ENCODE measurements around the gene FARP1.

Gene FARP1

DNA sequence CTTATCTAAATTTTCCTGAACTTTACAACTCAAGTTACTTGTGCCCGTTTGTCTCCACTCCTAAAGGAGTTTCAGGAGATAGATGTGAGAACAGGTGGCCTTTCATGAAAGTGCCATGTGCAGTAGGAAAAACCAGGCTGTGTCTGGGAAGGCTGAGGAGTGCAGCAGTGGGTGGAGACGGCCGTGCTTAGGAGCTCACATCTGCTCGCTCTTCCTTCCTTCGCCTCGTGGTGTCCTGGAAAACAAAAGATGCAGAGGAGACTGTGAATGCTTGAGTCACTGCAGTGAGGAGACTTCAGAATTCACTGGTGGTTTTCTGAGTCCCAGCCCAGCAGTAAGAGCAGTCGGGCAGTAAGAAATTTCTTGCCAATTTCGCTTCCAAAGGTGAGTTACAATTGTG lies 172.6 kb downstream of the FARP1 start:
- no peak for DNase-seq

DNA sequence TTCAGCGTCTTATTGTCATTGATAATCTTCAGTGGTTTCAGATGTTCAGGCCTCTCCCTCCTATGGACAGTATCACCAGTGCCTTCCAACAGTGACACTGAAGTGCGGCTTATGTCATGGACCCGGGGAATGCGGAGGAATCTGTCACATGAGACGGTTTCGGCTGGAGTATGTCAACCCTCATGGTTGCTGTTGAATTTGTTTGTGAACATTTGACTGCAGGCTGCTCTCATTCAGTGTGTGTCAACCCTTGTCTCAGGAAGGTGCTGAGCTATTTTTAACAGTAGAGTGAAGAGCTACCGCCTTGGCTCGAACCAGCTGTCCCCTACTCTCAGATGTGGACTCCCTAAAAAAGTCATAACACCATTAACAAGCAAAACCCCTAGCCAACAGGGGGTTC lies 173.0 kb downstream of the FARP1 start:
- DNase-seq: no peak

GRCh38 chr13:98317573-98318171 lies 174.8 kb downstream of the FARP1 start:
- DNase-seq: no peak

DNA sequence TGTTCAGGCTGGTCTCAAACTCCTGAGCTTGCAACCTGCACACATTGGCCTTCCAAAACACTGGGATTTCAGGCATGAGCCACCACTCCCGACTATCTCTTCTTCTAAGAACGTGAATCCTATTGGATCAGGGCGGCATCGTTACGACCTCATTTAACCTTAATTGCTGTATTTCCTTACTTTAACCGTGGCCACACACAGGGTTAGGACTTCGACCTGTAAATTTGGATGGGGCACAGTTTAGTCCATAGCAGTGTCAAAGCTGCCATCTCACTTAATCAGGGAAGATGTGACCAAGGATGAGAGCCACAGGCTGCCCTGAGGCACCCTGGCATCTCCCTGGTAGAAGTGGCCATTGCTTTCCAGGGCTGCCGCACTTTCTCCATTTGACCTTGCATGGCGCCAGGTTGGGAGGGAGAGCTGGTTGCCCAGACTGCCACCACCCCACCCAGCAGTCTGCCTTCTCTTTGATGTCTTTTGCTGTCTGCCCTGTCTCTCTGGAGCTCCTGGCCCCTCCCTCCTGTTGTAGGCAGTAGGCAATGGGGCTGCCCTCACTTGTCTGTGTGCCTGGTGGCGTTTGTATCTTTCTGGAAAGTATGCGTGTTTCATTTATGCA lies 175.5 kb downstream of the FARP1 start:
- no peak for DNase-seq

GRCh38 chr13:98320561-98321105 lies 177.7 kb downstream of the FARP1 start:
- no peak for DNase-seq

DNA sequence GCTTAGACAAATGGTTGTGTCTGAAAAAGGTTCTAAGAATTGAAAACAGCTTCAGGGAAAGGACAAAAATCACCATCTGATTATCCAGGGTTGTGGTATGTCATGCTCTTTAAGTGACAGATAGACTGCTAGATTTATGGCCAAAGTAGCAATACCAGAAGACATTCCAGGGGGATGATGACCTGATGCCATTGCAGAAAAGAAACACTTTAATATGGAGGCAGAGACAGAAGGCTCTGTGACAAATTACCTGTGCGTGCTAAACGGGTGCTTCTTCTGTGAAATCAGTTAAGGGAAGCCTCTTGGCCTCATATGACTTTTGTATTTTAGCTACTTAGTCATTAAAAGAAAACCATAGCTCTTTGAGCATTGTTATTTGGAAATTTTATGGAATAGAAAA lies 178.5 kb downstream of the FARP1 start:
- no peak for DNase-seq

GRCh38 chr13:98322091-98322718 lies 179.3 kb downstream of the FARP1 start:
- DNase-seq: no peak

- no peak for DNase-seq
These were observed 181.2 kb downstream of the FARP1 start for GRCh38 chr13:98324105-98324504.

DNA sequence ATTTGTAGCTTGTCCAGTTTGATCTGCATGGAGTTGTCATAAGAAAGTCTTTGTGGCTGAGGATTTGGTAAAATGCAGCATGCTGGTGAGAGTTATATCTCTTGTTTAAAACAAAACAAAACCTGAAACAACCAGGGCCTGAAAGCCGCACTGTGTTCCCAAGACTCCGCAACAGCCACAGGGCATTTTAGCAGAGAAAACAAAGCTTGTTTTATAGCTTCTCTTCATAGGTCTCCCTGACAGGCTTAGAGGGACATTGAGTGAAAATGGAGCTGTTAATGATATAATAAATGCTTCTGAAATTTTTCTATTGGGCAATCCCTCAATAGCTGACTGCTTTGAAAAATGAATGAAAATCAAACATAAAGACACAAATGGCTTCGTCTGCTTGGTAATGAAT lies 182.8 kb downstream of the FARP1 start:
- no peak for DNase-seq

DNA sequence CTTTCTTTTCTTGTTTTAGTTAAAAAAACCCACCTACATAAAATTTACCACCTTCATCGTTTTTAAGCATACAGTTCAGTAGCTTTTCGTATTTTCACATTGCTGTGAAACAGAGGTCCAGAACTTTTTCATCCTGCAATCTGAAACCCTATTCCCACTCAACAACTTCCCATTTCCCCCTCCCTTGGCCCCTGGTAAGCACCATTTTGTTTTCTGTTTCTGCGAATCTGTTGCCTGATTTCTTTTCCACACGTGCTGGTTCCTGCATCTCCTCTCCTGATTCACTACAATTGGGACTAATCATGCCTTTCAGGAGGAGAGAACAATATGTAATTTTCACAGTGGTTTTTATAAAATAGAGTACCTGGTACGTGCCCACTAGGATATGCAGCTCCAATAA lies 183.4 kb downstream of the FARP1 start:
- DNase-seq: no peak

DNA sequence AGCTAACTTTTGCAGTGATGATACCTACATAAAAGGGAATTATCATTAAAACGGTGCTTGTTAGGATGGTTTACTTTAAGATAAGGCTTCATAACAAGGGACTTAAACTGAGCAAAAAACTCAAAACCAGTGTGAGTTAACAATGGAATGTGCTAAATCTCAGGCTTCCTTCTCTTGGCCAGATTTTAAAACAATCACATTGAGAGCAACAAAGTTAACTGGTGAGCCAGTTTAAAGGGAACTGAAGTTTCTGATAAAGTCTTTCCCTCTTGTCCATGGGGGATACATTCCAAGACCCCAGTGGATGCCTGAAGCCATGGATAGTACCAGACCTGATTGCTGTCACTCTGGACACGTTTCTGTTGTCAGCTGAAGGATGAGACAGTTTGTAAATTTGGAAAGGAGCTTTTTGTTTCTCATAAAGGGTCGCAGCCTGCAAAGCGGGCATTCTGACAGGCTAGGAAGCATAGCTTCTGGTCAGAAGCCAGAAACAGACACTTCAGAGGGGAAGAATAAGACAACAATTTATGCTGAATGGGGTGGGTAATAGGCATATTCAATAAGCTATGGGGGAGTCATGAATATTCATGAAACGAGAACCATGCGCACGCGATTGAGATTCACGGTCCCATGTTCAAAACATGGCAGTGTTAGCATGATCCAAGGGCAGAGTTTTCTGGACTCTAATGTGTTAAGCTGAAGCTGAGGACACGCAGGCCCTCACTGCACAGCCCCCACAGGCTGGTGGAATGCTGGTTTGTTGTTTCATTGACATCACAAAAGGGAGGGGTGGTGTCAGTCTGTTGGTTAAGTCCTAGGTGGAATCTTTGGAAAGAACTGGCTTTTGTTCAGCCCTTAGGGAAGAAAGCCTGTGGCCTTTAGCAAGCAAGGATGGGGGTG lies 184.7 kb downstream of the FARP1 start:
- DNase-seq: no peak

GRCh38 chr13:98328511-98328910 lies 185.6 kb downstream of the FARP1 start:
- DNase-seq: no peak

DNA sequence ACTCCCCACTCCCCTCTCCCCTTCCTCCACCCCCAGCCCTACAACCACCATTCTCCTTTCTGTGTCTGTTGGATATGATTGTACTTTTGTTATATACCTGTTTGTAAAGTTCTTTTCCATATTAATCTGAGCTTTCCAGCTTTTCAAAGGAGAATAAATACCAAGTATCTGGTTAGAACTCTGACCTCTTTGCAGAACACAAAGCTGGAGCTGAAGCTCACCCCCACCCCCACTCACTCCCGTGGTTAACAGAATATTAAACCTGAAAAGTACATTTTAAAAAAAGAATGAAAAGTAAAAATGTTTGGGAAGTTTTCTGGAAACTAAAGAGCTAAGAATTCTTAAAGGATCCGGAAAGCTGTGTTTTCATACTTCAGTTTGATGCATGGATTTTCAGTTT lies 189.3 kb downstream of the FARP1 start:
- DNase-seq: no peak

- DNase-seq: no peak
These were observed 189.8 kb downstream of the FARP1 start for GRCh38 chr13:98332691-98333090.

DNA sequence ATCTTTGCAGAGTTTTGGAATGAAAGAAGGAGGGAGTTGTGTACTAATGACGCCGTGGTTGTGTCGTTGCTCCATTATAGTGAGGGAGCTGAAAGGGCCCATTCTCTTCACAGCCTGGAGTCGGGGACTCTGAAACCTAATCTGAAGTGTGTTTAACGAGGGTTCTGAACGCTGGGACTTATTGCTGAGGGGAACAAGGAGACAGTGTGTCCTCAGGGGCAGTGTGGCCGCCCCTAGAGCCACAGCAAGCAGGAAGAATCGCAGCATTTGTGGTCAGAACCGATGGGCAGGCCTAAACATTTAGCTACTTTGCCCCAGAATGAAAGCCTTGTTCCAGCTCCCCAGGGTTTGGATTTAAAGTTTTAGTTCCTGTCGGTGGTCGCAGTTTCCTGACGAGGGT lies 190.6 kb downstream of the FARP1 start:
- no peak for DNase-seq

DNA sequence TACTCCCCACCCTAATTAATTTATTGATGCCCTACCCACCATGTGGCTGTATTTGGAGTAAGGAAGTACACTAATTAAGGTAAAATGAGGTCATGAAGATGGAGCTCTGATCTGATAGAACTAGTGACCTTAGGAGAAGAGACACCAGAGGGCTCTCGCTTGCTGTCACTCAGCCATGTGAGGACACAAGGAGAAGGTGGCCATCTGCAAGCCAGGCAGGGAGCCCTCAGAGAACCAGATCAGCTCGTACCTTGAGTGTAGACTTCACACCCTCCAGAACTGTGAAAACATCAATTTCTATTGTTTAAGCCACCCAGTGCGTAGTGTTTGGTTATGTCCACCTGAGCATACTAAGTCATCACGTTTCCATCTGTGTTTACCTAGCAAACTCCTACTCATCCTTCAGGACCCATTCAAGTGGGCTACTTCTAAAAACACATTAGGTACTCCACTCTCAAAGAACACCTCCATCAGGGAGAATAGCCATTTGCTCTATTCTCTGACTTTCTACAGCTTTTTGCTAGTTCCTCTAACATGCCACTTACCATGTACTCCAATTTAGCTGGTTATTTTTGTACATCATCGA lies 191.8 kb downstream of the FARP1 start:
- DNase-seq: no peak

- no peak for DNase-seq
These were observed 192.8 kb downstream of the FARP1 start for GRCh38 chr13:98335721-98336120.

- no peak for DNase-seq
These were observed 195.4 kb downstream of the FARP1 start for GRCh38 chr13:98338310-98338709.

GRCh38 chr13:98339684-98340425 lies 197.0 kb downstream of the FARP1 start:
- no peak for DNase-seq

DNA sequence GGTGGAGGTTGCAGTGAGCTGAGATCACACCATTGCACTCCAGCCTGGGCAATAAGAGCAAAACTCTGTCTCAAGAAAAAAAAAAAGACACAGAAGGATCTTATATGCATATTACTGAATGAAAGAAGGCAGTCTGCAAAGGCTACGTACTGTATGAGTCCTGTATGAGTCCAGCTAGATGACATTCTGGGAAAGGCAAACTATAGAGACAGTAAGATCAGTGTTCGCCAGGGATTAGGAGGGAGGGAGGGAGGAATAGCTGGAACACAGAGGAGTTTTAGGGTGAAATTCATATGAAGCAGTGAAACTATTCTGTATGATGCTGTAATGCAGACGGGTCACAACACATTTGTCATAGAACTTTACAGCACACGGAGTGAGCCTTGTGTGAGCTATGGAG lies 200.1 kb downstream of the FARP1 start:
- no peak for DNase-seq

- DNase-seq: no peak
These were observed 200.6 kb downstream of the FARP1 start for GRCh38 chr13:98343461-98343860.

DNA sequence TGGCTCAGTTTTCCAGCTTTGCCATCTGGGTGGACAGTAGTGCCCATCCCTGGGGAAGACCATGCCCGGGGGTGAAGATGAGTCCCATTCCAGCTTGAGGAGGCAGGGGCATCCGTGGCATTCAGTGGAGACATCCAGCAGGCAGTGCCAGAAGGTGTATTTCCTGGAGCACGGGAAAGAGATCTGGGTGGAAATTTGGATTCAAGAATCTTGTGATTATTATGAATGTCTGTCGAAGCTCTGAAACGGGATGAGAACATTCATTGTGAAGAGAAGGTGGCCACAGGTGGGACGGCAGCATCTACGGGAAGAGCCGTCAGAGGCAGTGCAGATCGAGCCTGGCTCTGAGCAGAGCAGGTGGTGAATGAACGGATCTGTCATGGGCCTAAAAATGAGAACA lies 201.5 kb downstream of the FARP1 start:
- no peak for DNase-seq
